ENCODE results near the gene AMFR. TPM values are rescaled to one million over a fixed set of nuclear protein-coding genes. Genes with fewer than 3 reads are reported as not detected.

AMFR gene
- total and polyA plus RNA-seq, 2 of the 13 experiments (the other 11 are each of a cell fraction or from before 2014, with no cell fraction given) = 52.9 to 108 TPM

GRCh38 chr16:56332464-56333079, 92.8 kb downstream of the AMFR start (continued):
- TF ChIP-seq ATF2 (CRISPR knock-in tag; IDR thresholded peaks at IDR 0.05) (no peak), IKZF1 (IDR thresholded peaks at IDR 0.05) (no peak), ZNF792 (CRISPR knock-in tag; IDR thresholded peaks at IDR 0.05) (no peak), FOXA1 (IDR thresholded peaks at IDR 0.05) (no peak), FOXA1 (CRISPR knock-in tag; IDR thresholded peaks at IDR 0.05) (no peak), PHF8 (CRISPR knock-in tag; IDR thresholded peaks at IDR 0.05) (no peak), ZBTB4 (CRISPR knock-in tag; IDR thresholded peaks at IDR 0.05; ENCODE audit: borderline replicate concordance) (no peak), RFX3 (CRISPR knock-in tag; IDR thresholded peaks at IDR 0.05) (no peak), DPF2 (CRISPR knock-in tag; IDR thresholded peaks at IDR 0.05; ENCODE audit: borderline replicate concordance, low read depth) (no peak), ZNF574 (CRISPR knock-in tag; IDR thresholded peaks at IDR 0.05) (no peak), RBM39 (IDR thresholded peaks at IDR 0.05; ENCODE audit: low read depth, low read length, poor library complexity, severe bottlenecking) (peak; percentile 39), CENPX (CRISPR knock-in tag; IDR thresholded peaks at IDR 0.05) (no peak), PTBP1 (IDR thresholded peaks at IDR 0.05; ENCODE audit: low read depth, low read length, poor library complexity, severe bottlenecking) (no peak), ZNF224 (CRISPR knock-in tag; IDR thresholded peaks at IDR 0.05) (no peak), SP2 (CRISPR knock-in tag; IDR thresholded peaks at IDR 0.05) (no peak), ZNF207 (IDR thresholded peaks at IDR 0.05; ENCODE audit: borderline replicate concordance) (no peak), ZNF747 (CRISPR knock-in tag; IDR thresholded peaks at IDR 0.05; ENCODE audit: borderline replicate concordance) (no peak), RBAK (CRISPR knock-in tag; IDR thresholded peaks at IDR 0.05) (no peak), SMC3 (IDR thresholded peaks at IDR 0.05; ENCODE audit: low read length) (peak; percentile 58), NFIC (IDR thresholded peaks at IDR 0.05; ENCODE audit: low read length) (no peak), NR1H2 (CRISPR knock-in tag; IDR thresholded peaks at IDR 0.05; ENCODE audit: borderline replicate concordance, low read depth) (no peak), ZNF205 (CRISPR knock-in tag; IDR thresholded peaks at IDR 0.05) (no peak), ZNF350 (CRISPR knock-in tag; IDR thresholded peaks at IDR 0.05; ENCODE audit: borderline replicate concordance, low read depth) (peak; percentile 52)
